ENCODE results near the gene TMEM92.
"Not testable (repeated sequence)": the region's sequence is repeated elsewhere in the genome, so short reads cannot be mapped to it uniquely, and the experiment has no call there.

DNA sequence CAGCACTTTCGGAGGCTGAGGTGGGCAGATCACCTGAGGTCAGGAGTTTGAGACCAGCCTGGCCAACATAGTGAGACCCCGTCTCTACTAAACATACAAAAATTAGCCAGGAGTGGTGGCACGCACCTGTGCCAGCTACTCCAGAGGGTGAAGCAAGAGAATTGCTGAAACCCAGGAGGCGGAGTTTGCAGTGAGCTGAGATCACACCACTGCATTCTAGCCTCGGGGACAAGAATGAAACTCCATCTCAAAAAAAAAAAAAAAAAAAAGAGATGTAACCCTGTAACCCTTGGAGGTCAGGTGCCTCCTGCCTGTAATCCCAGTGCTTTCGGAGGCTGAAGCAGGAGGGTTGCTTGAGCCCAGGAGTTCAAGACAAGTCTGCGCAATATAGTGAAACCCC is 13.0 kb downstream of the TMEM92 start:
- not testable (repeated sequence) for TF ChIP-seq EZH2phosphoT487 (IDR thresholded peaks at IDR 0.05; ENCODE audit: insufficient read depth, low read depth); EZH2 (IDR thresholded peaks at IDR 0.05; ENCODE audit: insufficient read depth, poor library complexity, severe bottlenecking)
